Mucosa of stomach (tissue), 1 donor: ENCODE results near the gene GAS5.

Experiments
- H3K27me3 ChIP-seq: one replicate; pipeline ENCODE4 v1.7.0; 2013; ENCODE audit warnings: mild to moderate bottlenecking, low read length; ENCODE audit not compliant: control insufficient read depth, insufficient read depth
- H3K36me3 ChIP-seq: one replicate; pipeline ENCODE4 v1.7.0; 2013; ENCODE audit warnings: low read length; ENCODE audit not compliant: control insufficient read depth, insufficient read depth
- H3K4me1 ChIP-seq: one replicate; pipeline ENCODE4 v1.7.0; 2013; ENCODE audit warnings: mild to moderate bottlenecking, low read length; ENCODE audit not compliant: control insufficient read depth, insufficient read depth
- H3K4me3 ChIP-seq: one replicate; pipeline ENCODE4 v1.7.0; 2013; ENCODE audit warnings: low read length
- H3K9ac ChIP-seq: one replicate; pipeline ENCODE4 v1.7.0; 2013; ENCODE audit warnings: mild to moderate bottlenecking, low read length, moderate library complexity
- H3K9me3 ChIP-seq: one replicate; pipeline ENCODE4 v1.7.0; 2013; ENCODE audit warnings: mild to moderate bottlenecking, low read length, moderate library complexity; ENCODE audit not compliant: control insufficient read depth
- donor health status: Pancreatic carcinoma.

GAS5 gene

DNA sequence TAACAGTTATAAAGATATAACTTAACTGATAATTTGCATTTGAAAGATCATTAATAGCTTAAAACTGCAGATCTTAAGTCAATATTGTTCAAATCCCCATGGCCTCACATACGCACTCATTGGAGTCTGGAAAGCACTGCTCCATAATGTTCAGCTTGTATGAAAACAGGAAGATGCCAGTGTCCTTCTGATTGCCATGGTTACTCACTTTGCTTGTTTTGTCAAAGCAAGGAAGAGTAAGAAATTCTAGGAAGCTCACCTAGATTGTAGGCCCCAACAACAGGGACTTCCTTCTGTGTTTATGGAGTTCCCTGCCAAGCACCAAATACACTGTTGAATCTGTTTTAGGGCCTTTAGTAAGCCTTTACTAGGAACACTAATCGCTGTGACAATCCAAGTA is 10.9 kb downstream of the GAS5 start:
- H3K9me3 ChIP-seq, result no peaks in the 10 kb centered on the region
- H3K27me3 ChIP-seq, result no peaks in the 10 kb centered on the region
- no peak overlapping the region for H3K9ac ChIP-seq
- H3K4me1 ChIP-seq, result no peaks in the 10 kb centered on the region
- no peaks in the 10 kb centered on the region for H3K36me3 ChIP-seq
- no peak overlapping the region for H3K4me3 ChIP-seq

DNA sequence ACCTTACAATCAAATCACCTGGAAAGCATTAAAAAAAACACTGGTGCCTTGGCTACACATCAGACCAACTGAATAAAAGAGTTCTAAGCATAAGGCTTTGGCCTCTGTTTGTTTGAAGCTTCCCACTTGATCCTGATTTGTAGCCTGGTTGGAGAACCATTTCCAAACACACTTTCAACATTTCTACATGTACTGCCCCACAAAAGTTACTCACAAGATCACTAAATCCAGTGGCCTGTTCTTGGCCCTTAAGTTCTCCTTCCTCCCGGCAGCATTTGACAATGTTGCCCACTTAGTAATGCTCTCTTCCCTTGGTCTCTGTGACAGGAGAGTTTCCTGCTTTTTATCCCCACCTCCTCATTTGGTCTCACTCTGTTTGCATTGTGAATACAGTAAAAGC is 11.8 kb downstream of the GAS5 start:
- Histone ChIP-seq H3K36me3 (no peaks in the 10 kb centered on the region), H3K4me1 (no peaks in the 10 kb centered on the region), H3K9me3 (no peaks in the 10 kb centered on the region)

DNA sequence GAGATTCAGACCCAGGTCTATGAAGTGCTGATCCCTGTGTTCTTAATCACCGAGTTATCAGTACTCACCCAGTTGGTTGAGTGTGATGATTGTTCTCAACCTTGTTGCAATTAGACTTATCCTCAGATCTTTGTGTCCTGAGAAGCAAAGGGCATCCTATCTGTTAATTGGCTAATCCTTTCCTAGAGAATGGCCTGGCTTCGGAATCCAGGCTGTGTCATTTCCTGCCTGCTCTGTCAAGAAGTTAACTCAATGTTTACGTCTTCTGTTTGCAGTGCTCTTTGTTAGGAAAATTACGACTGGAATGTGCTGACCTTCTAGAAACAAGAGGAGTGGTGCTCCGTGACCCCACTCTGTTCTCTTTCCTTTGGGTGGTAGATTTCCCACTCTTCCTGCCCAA is 14.7 kb downstream of the GAS5 start:
- Histone ChIP-seq H3K4me3 (no peak overlapping the region), H3K36me3 (no peaks in the 10 kb centered on the region), H3K27me3 (no peaks in the 10 kb centered on the region), H3K4me1 (no peaks in the 10 kb centered on the region), H3K9me3 (no peaks in the 10 kb centered on the region), H3K9ac (no peak overlapping the region)

More for the DNA sequence above, 11.8 kb downstream of the GAS5 start:
- Histone ChIP-seq H3K27me3 (no peaks in the 10 kb centered on the region), H3K9ac (no peak overlapping the region), H3K4me3 (no peak overlapping the region)

DNA sequence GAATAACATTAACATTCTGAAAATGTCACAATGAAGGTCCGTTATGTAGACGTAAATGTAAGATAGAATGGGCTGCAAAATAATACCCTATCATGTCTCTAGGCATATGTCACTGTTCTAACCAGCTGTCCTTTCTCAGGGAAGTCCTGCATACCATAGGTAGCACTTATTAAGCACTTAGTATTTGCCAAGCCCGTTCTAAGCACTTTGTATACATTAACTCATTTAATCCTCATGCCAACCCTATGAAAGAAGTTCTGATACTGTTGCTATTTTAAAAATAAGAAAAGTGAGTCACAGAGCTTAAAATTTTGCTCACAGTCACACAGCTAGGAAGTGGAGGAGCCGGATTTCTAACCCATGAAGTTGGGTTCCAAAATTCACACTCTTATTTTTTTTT is 15.7 kb downstream of the GAS5 start:
- Histone ChIP-seq H3K4me3 (no peak overlapping the region), H3K9ac (no peak overlapping the region), H3K27me3 (no peaks in the 10 kb centered on the region), H3K4me1 (no peaks in the 10 kb centered on the region), H3K36me3 (no peaks in the 10 kb centered on the region), H3K9me3 (no peaks in the 10 kb centered on the region)

DNA sequence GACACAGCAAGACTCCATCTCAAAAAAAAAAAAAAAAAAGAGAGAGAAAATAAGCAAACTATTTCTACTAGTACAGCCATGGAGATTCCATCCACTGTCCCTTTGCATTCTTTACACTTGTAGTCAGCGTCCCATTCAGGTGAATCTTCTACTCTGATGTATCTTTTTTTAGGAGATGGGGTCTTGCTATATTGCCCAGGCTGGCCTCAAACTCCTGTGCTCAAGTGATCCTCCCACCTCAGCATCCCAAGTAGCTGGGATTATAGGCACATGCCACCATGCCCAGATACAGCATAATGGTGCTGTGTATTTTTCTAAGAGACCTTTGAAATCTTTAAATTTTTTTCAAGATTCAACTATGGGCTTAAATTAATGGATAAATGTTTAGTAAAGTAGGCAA is 35.0 kb downstream of the GAS5 start:
- no peaks in the 10 kb centered on the region for H3K9me3 ChIP-seq
- H3K36me3 ChIP-seq, result no peaks in the 10 kb centered on the region
- no peaks in the 10 kb centered on the region for H3K4me1 ChIP-seq
- no peak overlapping the region for H3K4me3 ChIP-seq
- H3K27me3 ChIP-seq, result no peaks in the 10 kb centered on the region
- no peak overlapping the region for H3K9ac ChIP-seq

DNA sequence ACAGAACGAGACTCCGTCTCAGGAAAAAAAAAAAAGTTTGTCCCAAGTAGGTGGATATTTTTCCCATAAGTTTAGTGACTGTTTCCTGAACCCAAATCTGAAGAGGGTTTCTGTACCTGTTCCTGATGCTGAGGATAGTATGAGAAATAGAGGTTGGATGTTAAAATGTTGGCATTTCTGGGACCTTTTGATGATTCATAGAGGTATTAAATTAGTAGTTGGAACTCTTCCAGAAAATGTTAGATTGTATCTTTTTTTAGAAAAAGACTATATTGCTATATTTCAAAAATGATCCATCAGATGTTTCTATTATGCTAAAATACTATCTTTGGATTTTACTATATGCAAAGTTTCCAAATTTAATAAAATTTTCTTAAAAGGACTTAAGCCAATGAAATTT is 40.2 kb downstream of the GAS5 start:
- no peaks in the 10 kb centered on the region for H3K27me3 ChIP-seq
- peaks cover 8% of the 10 kb centered on the region for H3K4me1 ChIP-seq
- no peaks in the 10 kb centered on the region for H3K36me3 ChIP-seq
- no peak overlapping the region for H3K4me3 ChIP-seq
- H3K9ac ChIP-seq, result no peak overlapping the region
- no peaks in the 10 kb centered on the region for H3K9me3 ChIP-seq

DNA sequence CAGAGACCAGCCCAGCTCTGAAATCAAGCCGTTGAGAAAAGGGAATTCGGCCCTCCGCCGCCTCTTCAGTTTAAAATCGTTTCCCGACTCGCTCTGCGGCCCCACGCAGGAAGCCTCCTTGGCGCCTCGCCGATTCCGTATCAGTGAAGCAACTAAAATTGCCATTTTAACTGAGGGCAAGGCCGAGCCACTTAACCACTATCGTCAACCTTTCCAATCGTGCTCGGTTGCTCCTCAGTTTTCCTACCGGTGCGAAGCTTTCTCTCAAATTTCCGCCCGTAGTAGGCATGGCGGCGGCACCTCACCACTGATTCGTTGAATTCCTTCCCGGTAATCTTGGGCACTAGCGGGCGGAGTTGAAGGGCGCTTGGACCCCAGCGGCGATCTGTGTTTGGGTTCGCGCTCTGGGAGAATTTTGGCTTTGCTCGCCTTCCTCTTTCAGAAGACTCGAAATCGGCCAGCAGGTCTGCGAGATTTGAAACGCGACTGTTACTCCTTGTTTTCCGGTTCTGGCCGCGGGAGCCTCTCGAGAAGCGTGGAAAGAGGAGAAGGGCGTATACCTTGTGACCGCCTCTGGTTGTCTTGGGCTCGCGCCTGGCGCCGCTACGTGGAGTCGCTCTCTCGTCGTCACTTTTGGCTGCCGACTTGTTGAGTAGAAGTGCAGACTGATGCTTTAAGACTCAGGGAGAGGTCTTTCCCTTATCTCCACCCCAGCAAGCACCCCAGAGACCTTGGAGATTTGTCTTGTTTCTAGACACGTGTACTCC is 43.3 kb downstream of the GAS5 start, which contains the start of the genes CENPL and DARS2:
Gene CENPL (minus strand): TSS at position 569 of the 767 bp plus-strand sequence. CDS start 13,584 bp downstream, outside the sequence.
Gene DARS2 (plus strand): TSS at position 359 of the 767 bp plus-strand sequence. CDS start 557 bp downstream, outside the sequence.
- peaks cover 8% of the 10 kb centered on the region for H3K4me1 ChIP-seq
- H3K4me3 ChIP-seq, result peak within 1 kb of the TSS; percentile 53
- no peaks in the 10 kb centered on the region for H3K36me3 ChIP-seq
- H3K9ac ChIP-seq, result peak within 1 kb of the TSS; percentile 75
- no peaks in the 10 kb centered on the region for H3K9me3 ChIP-seq
- no peaks in the 10 kb centered on the region for H3K27me3 ChIP-seq

DNA sequence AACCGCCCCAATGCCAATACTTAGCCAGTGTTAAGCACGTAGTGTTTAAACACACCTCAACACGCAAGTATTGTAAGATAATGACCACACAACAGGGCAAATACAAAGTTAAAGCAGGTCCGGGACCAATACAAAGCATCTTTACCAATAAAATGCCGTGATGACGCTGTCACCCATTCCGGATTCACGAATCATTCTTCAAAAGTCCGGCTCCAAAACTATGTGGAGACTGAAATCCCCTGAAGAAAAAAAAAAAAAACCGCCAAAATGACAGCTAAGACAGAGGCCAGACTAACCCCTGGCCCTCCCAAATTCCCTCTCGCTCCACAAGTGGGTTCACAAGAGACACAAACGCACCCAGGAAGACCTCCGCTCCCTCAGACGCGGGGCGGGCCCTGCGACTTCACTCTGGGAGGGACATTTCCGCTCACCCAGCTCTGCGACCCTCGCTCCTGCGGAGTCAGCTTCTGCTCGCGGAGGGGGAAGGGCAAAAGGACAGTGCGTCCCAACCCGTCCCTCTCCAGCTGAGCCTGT is 43.9 kb downstream of the GAS5 start:
- Histone ChIP-seq H3K4me3 (peak overlapping the region; percentile 53), H3K9me3 (no peaks in the 10 kb centered on the region), H3K9ac (peak overlapping the region; percentile 75), H3K4me1 (peaks cover 8% of the 10 kb centered on the region), H3K36me3 (no peaks in the 10 kb centered on the region), H3K27me3 (no peaks in the 10 kb centered on the region)

DNA sequence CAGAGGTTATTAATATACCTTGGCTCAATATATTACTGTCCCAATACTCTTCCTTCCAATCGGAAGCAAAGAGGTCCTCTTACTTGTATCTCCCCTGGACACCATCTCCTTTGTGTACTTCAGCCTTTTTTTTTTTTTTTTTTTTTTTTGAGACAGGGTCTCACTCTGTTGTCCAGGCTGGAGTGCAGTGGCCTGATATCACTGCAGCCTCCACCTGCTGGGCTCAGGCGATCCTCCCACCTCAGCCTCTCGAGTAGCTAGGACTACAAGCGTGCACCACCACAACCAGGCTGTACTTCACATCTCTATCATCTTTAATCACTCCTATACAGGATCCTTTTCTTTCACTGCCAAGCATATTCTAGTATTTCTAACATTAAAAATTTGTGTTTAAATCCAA is 46.1 kb downstream of the GAS5 start:
- no peaks in the 10 kb centered on the region for H3K27me3 ChIP-seq
- H3K9me3 ChIP-seq, result no peaks in the 10 kb centered on the region
- peaks cover 8% of the 10 kb centered on the region for H3K4me1 ChIP-seq
- H3K36me3 ChIP-seq, result no peaks in the 10 kb centered on the region
- no peak overlapping the region for H3K4me3 ChIP-seq
- no peak overlapping the region for H3K9ac ChIP-seq

DNA sequence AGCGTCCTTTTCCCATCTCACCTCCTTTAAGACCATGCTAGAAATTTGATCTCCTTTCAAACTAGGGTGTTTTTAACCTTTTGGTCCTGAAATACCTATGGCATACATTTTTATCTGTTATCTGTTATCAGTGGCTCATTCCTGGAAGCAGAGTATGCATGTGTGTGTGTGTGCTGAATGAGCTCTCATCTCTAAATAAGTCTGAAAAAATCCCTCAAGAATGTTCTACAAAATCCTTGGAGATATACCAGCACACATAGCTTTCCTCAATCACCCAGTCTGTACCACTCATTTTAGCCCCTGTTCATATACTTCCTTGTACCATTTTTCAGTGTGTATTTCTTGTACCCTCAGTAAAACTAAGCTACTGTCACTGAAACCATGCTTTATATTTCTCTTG is 49.3 kb downstream of the GAS5 start:
- no peaks in the 10 kb centered on the region for H3K27me3 ChIP-seq
- H3K4me1 ChIP-seq, result peaks cover 4% of the 10 kb centered on the region
- no peaks in the 10 kb centered on the region for H3K36me3 ChIP-seq
- H3K9me3 ChIP-seq, result no peaks in the 10 kb centered on the region
- no peak overlapping the region for H3K9ac ChIP-seq
- H3K4me3 ChIP-seq, result no peak overlapping the region
